Activated naive CD8-positive, alpha-beta T cell treated with anti-CD3 and anti-CD28 coated beads, Interleukin-2, amount 50 U/mL, for 24 hours (primary cell): ENCODE data around the gene TCF21.
"Not testable (repeated sequence)": the region's sequence is repeated elsewhere in the genome, so short reads cannot be mapped to it uniquely, and the experiment has no call there.

Source experiments
- ATAC-seq: fragments of 150-1000 bp; cut with Tn5 transposase; one replicate; pipeline ENCODE4 v1.10.0; 2021
- DNase-seq: peaks from one replicate; pipeline ENCODE4 v3.0.0; 2021
- H3K27ac Mint-ChIP-seq: one replicate; pipeline ENCODE4 v1.8.0; 2021; ENCODE audit warnings: mild to moderate bottlenecking, mixed read lengths
- H3K27me3 Mint-ChIP-seq: one replicate; pipeline ENCODE4 v1.8.0; 2021; ENCODE audit warnings: mixed read lengths
- H3K36me3 Mint-ChIP-seq: one replicate; pipeline ENCODE4 v1.8.0; 2021; ENCODE audit warnings: low read depth, mixed read lengths
- H3K4me1 Mint-ChIP-seq: one replicate; pipeline ENCODE4 v1.8.0; 2021; ENCODE audit warnings: mixed read lengths
- H3K4me3 Mint-ChIP-seq: one replicate; pipeline ENCODE4 v1.8.0; 2021; ENCODE audit warnings: mild to moderate bottlenecking, moderate library complexity, mixed read lengths
- H3K9me3 Mint-ChIP-seq: one replicate; pipeline ENCODE4 v1.8.0; 2021; ENCODE audit warnings: mixed read lengths

Gene TCF21

GRCh38 chr6:133936352-133936751 lies 47.4 kb downstream of the TCF21 start:
- Mint-ChIP-seq H3K9me3 (peaks cover 11% of the 10 kb centered on the region), H3K27me3 (peaks cover 22% of the 10 kb centered on the region)
- not testable (repeated sequence) for H3K27ac Mint-ChIP-seq, H3K4me1 Mint-ChIP-seq, DNase-seq, ATAC-seq, H3K36me3 Mint-ChIP-seq, H3K4me3 Mint-ChIP-seq

- Mint-ChIP-seq H3K9me3 (peaks cover 11% of the 10 kb centered on the region), H3K27ac (no peak overlapping the region), H3K4me3 (no peak overlapping the region), H3K36me3 (no peaks in the 10 kb centered on the region), H3K4me1 (no peaks in the 10 kb centered on the region), H3K27me3 (peaks cover 19% of the 10 kb centered on the region)
- DNase-seq: no peak
- no peak for ATAC-seq
Observed at GRCh38 chr6:133937909-133938308, 49.0 kb downstream of the TCF21 start.

- H3K4me3 Mint-ChIP-seq: no peak overlapping the region
- H3K27me3 Mint-ChIP-seq: peaks cover 16% of the 10 kb centered on the region
- no peak for DNase-seq
- ATAC-seq: no peak
- H3K36me3 Mint-ChIP-seq: no peaks in the 10 kb centered on the region
- H3K4me1 Mint-ChIP-seq: no peaks in the 10 kb centered on the region
- H3K9me3 Mint-ChIP-seq: peaks cover 7% of the 10 kb centered on the region
- no peak overlapping the region for H3K27ac Mint-ChIP-seq
Observed at GRCh38 chr6:133938533-133938932, 49.6 kb downstream of the TCF21 start.

GRCh38 chr6:133939778-133940667 lies 51.1 kb downstream of the TCF21 start:
- Mint-ChIP-seq H3K4me1 (no peaks in the 10 kb centered on the region), H3K9me3 (no peaks in the 10 kb centered on the region), H3K27ac (no peak overlapping the region), H3K4me3 (no peak overlapping the region), H3K36me3 (no peaks in the 10 kb centered on the region), H3K27me3 (peaks cover 11% of the 10 kb centered on the region)
- DNase-seq (no peak), ATAC-seq (no peak)
